ENCODE data around the gene TUT7. TPM values are rescaled to one million over a fixed set of nuclear protein-coding genes. Genes with fewer than 3 reads are reported as not detected.

TUT7 gene
- total RNA-seq, 1 donor from 2014 or later = 28.5 TPM

- DNase-seq (ENCODE audit: low spot score) = no peak
- no peak overlapping the region for H3K4me3 Mint-ChIP-seq
- no peak overlapping the region for H3K4me2 ChIP-seq
- H3K4me1 Mint-ChIP-seq = peaks cover 14% of the 10 kb centered on the region
- H3K27ac ChIP-seq = no peak overlapping the region
- H3K9me3 Mint-ChIP-seq = no peaks in the 10 kb centered on the region
- peaks cover 11% of the 10 kb centered on the region for H3K36me3 Mint-ChIP-seq
- no peak overlapping the region for H3K4me3 ChIP-seq
- H3K27me3 ChIP-seq = no peaks in the 10 kb centered on the region
- peaks cover 1% of the 10 kb centered on the region for H3K4me1 ChIP-seq
- H3K36me3 ChIP-seq = peaks cover 16% of the 10 kb centered on the region
- peaks cover 62% of the 10 kb centered on the region for H3K79me2 ChIP-seq (ENCODE audit: low read depth)
- H3F3A ChIP-seq (ENCODE audit: low read depth) = no peaks in the 10 kb centered on the region
- H4K20me1 ChIP-seq (ENCODE audit: low read depth) = peaks cover 3% of the 10 kb centered on the region
- H3K27ac Mint-ChIP-seq = no peak overlapping the region
- no peak overlapping the region for H2AFZ ChIP-seq (replicated peaks)
- H3K27me3 Mint-ChIP-seq (ENCODE audit: insufficient read depth, low read depth) = no peaks in the 10 kb centered on the region
- no peak for TF ChIP-seq EZH2 (IDR thresholded peaks at IDR 0.05)
- TF ChIP-seq CTCF (IDR thresholded peaks at IDR 0.05) = no peak
- TF ChIP-seq EZH2phosphoT487 (IDR thresholded peaks at IDR 0.05) = no peak
- H3K9me3 ChIP-seq (ENCODE audit: low read depth) = no peaks in the 10 kb centered on the region
- H3K9ac ChIP-seq = no peak overlapping the region
These were observed 6.2 kb downstream of the TUT7 start for GRCh38 chr9:86347991-86348390.

GRCh38 chr9:86344818-86345217, 9.4 kb downstream of the TUT7 start:
- no peak overlapping the region for H3K4me3 ChIP-seq
- no peak overlapping the region for H2AFZ ChIP-seq (replicated peaks)
- no peak overlapping the region for H3K27ac ChIP-seq
- Mint-ChIP-seq H3K4me3 (no peak overlapping the region), H3K36me3 (peaks cover 7% of the 10 kb centered on the region), H3K4me1 (no peaks in the 10 kb centered on the region), H3K9me3 (no peaks in the 10 kb centered on the region), H3K27me3 (ENCODE audit: insufficient read depth, low read depth) (no peaks in the 10 kb centered on the region), H3K27ac (no peak overlapping the region)
- no peak overlapping the region for H3K9ac ChIP-seq
- H3K79me2 ChIP-seq (ENCODE audit: low read depth) = peaks cover 30% of the 10 kb centered on the region
- H4K20me1 ChIP-seq (ENCODE audit: low read depth) = no peaks in the 10 kb centered on the region
- H3K4me1 ChIP-seq = no peaks in the 10 kb centered on the region
- peaks cover 9% of the 10 kb centered on the region for H3K36me3 ChIP-seq
- no peaks in the 10 kb centered on the region for H3K27me3 ChIP-seq
- DNase-seq (ENCODE audit: low spot score) = no peak
- TF ChIP-seq CTCF (IDR thresholded peaks at IDR 0.05) = no peak
- TF ChIP-seq EZH2phosphoT487 (IDR thresholded peaks at IDR 0.05) = no peak
- TF ChIP-seq EZH2 (IDR thresholded peaks at IDR 0.05) = no peak
- no peak overlapping the region for H3K4me2 ChIP-seq
- no peaks in the 10 kb centered on the region for H3K9me3 ChIP-seq (ENCODE audit: low read depth)
- H3F3A ChIP-seq (ENCODE audit: low read depth) = no peaks in the 10 kb centered on the region

- Mint-ChIP-seq H3K4me1 (no peaks in the 10 kb centered on the region), H3K27ac (no peak overlapping the region), H3K4me3 (no peak overlapping the region), H3K9me3 (no peaks in the 10 kb centered on the region), H3K36me3 (peaks cover 9% of the 10 kb centered on the region), H3K27me3 (ENCODE audit: insufficient read depth, low read depth) (no peaks in the 10 kb centered on the region)
- H3K27me3 ChIP-seq = no peaks in the 10 kb centered on the region
- no peak overlapping the region for H3K27ac ChIP-seq
- H3K4me3 ChIP-seq = no peak overlapping the region
- H2AFZ ChIP-seq (replicated peaks) = no peak overlapping the region
- no peaks in the 10 kb centered on the region for H3K9me3 ChIP-seq (ENCODE audit: low read depth)
- DNase-seq (ENCODE audit: low spot score) = no peak
- H3K36me3 ChIP-seq = peaks cover 9% of the 10 kb centered on the region
- TF ChIP-seq CTCF (IDR thresholded peaks at IDR 0.05) (no peak), EZH2phosphoT487 (IDR thresholded peaks at IDR 0.05) (no peak), EZH2 (IDR thresholded peaks at IDR 0.05) (no peak)
- no peak overlapping the region for H3K9ac ChIP-seq
- H3K4me2 ChIP-seq = no peak overlapping the region
- H3K79me2 ChIP-seq (ENCODE audit: low read depth) = peaks cover 9% of the 10 kb centered on the region
- no peaks in the 10 kb centered on the region for H3F3A ChIP-seq (ENCODE audit: low read depth)
- no peaks in the 10 kb centered on the region for H4K20me1 ChIP-seq (ENCODE audit: low read depth)
- no peaks in the 10 kb centered on the region for H3K4me1 ChIP-seq
These were observed 11.9 kb downstream of the TUT7 start for GRCh38 chr9:86342269-86342668.
